Fibroblast of lung (primary cell): ENCODE measurements around the gene C17orf67.

Source experiments
- EZH2 ChIP-seq: IDR thresholded peaks from 2 replicates; pipeline ENCODE4 v1.5.1; 2012; ENCODE audit warnings: low read length, control low read depth, mild to moderate bottlenecking; ENCODE audit errors: missing control alignments
- TF ChIP-seq, protein P1 (sequence below), 2 donors: IDR thresholded peaks in 1 of 2; conservative IDR thresholded peaks in 1 of 2; 1 replicate in 1 of 2; 2 replicates in 1 of 2; pipeline ENCODE4 v1.5.1; 2011 to 2012; ENCODE audit warnings: low read length in 2 of 2, control low read depth in 1 of 2, inconsistent platforms in 1 of 2, low read depth in 1 of 2, mild to moderate bottlenecking in 1 of 2

- TF ChIP-seq, protein P1, sequence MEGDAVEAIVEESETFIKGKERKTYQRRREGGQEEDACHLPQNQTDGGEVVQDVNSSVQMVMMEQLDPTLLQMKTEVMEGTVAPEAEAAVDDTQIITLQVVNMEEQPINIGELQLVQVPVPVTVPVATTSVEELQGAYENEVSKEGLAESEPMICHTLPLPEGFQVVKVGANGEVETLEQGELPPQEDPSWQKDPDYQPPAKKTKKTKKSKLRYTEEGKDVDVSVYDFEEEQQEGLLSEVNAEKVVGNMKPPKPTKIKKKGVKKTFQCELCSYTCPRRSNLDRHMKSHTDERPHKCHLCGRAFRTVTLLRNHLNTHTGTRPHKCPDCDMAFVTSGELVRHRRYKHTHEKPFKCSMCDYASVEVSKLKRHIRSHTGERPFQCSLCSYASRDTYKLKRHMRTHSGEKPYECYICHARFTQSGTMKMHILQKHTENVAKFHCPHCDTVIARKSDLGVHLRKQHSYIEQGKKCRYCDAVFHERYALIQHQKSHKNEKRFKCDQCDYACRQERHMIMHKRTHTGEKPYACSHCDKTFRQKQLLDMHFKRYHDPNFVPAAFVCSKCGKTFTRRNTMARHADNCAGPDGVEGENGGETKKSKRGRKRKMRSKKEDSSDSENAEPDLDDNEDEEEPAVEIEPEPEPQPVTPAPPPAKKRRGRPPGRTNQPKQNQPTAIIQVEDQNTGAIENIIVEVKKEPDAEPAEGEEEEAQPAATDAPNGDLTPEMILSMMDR (conservative IDR thresholded peaks at IDR 0.05 in 1 of 2, IDR thresholded peaks at IDR 0.05 in 1 of 2; ENCODE audit: low read depth in 1 of 2, low read length in 2 of 2), result no peak
- no peak for TF ChIP-seq EZH2
These were observed 62.2 kb downstream of the C17orf67 start for GRCh38 chr17:56771563-56771962.
